ENCODE measurements around the gene C10orf53. TPM values are rescaled to one million over a fixed set of nuclear protein-coding genes. Genes with fewer than 3 reads are reported as not detected.

Gene C10orf53
- polyA plus RNA-seq, 1 of the 3 experiments (the other 2 are of a cell fraction): not detected

GRCh38 chr10:49698679-49699078 is 19.2 kb downstream of the C10orf53 start:
- no peaks in the 10 kb centered on the region for H3K9me2 ChIP-seq
- H3K27me3 ChIP-seq (ENCODE audit: insufficient read depth): no peaks in the 10 kb centered on the region; the same call in 1 of the 2 replicates
- no peaks in the 10 kb centered on the region for H3K9me3 ChIP-seq
- H3K36me3 ChIP-seq (replicated peaks in 1 of 2; ENCODE audit: control insufficient read depth in 1 of 2, insufficient read depth in 2 of 2, low read length in 1 of 2): no peaks in the 10 kb centered on the region
- ChIA-PET CTCF (interaction anchor here (1.1 kb wide), 1 partner anchor 10 kb away, joined by 3 read pairs; no protein-coding TSS in a partner anchor), POLR2A (no interaction called here)
- H3K27ac ChIP-seq (ENCODE audit: low read depth in 2 of 2, low read length in 1 of 2): no peak overlapping the region
- no peak overlapping the region for H3K9ac ChIP-seq
- no peak for TF ChIP-seq GABPA (IDR thresholded peaks at IDR 0.05; ENCODE audit: low read depth)
- no peak for TF ChIP-seq FOXM1 (IDR thresholded peaks at IDR 0.05; ENCODE audit: low read depth)
- no peak for TF ChIP-seq CTCF (IDR thresholded peaks at IDR 0.05)
- no peak for TF ChIP-seq RFX5 (IDR thresholded peaks at IDR 0.05; ENCODE audit: low read length)
- TF ChIP-seq TCF12 (IDR thresholded peaks at IDR 0.05): no peak
- TF ChIP-seq MEF2A (IDR thresholded peaks at IDR 0.05; ENCODE audit: borderline replicate concordance, low read depth): no peak
- TF ChIP-seq IRF3 (IDR thresholded peaks at IDR 0.05; ENCODE audit: low read depth, low read length): no peak
- TF ChIP-seq NRF1 (IDR thresholded peaks at IDR 0.05; ENCODE audit: low read depth, low read length): no peak
- no peaks in the 10 kb centered on the region for H3K79me2 ChIP-seq (ENCODE audit: insufficient read depth)
- H3K4me1 ChIP-seq (ENCODE audit: control insufficient read depth in 1 of 2, insufficient read depth in 2 of 2, low read depth in 1 of 2, low read length in 1 of 2): no peaks in the 10 kb centered on the region
- no peaks in the 10 kb centered on the region for H3F3A ChIP-seq (replicated peaks; ENCODE audit: insufficient read depth)
- no peak for DNase-seq
- H3K4me2 ChIP-seq: no peak overlapping the region
- H4K20me1 ChIP-seq (ENCODE audit: insufficient read depth): no peaks in the 10 kb centered on the region
- H3K4me3 ChIP-seq (ENCODE audit: low read depth in 2 of 2, low read length in 1 of 2): no peak overlapping the region
- H2AFZ ChIP-seq (ENCODE audit: low read depth): no peak overlapping the region
- WGBS (ENCODE audit: low lambda C conversion rate): 71% methylated on average over 7 of the region's 9 CpGs

DNA sequence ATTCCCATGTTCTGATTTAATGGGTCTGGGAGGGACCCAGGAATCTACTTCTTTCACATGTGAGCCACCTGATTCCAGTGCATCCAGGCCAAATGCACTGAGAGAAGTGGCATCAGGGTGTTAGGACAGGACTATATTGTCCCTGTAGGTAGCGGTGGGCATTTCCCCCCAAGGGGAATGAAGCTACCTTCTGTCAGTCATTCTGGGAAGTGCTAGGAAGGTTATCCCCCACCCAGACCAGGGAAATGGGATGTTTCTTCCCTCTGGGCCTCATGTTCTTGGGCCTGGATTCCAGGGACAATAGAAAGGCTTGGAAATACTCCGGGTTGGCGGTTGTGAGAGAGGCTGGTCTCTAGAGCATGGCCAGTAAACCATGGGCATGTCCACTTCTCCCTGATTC is 20.8 kb downstream of the C10orf53 start:
- no peak for DNase-seq
- Histone ChIP-seq H2AFZ (ENCODE audit: low read depth) (no peak overlapping the region), H3K4me1 (ENCODE audit: control insufficient read depth in 1 of 2, insufficient read depth in 2 of 2, low read depth in 1 of 2, low read length in 1 of 2) (no peaks in the 10 kb centered on the region), H3K9me2 (no peaks in the 10 kb centered on the region), H3K4me3 (ENCODE audit: low read depth in 2 of 2, low read length in 1 of 2) (no peak overlapping the region), H3K36me3 (replicated peaks in 1 of 2; ENCODE audit: control insufficient read depth in 1 of 2, insufficient read depth in 2 of 2, low read length in 1 of 2) (no peaks in the 10 kb centered on the region), H3K9ac (no peak overlapping the region), H3K79me2 (ENCODE audit: insufficient read depth) (no peaks in the 10 kb centered on the region), H3K27me3 (ENCODE audit: insufficient read depth) (no peaks in the 10 kb centered on the region; the same call in 1 of the 2 replicates), H3F3A (replicated peaks; ENCODE audit: insufficient read depth) (no peaks in the 10 kb centered on the region), H3K9me3 (no peaks in the 10 kb centered on the region), H4K20me1 (ENCODE audit: insufficient read depth) (no peaks in the 10 kb centered on the region), H3K27ac (ENCODE audit: low read depth in 2 of 2, low read length in 1 of 2) (no peak overlapping the region), H3K4me2 (no peak overlapping the region)
- 58% methylated on average over 3 of the region's 3 CpGs for WGBS (ENCODE audit: low lambda C conversion rate)
- CTCF ChIA-PET: no interaction called here
- TF ChIP-seq, protein P1, sequence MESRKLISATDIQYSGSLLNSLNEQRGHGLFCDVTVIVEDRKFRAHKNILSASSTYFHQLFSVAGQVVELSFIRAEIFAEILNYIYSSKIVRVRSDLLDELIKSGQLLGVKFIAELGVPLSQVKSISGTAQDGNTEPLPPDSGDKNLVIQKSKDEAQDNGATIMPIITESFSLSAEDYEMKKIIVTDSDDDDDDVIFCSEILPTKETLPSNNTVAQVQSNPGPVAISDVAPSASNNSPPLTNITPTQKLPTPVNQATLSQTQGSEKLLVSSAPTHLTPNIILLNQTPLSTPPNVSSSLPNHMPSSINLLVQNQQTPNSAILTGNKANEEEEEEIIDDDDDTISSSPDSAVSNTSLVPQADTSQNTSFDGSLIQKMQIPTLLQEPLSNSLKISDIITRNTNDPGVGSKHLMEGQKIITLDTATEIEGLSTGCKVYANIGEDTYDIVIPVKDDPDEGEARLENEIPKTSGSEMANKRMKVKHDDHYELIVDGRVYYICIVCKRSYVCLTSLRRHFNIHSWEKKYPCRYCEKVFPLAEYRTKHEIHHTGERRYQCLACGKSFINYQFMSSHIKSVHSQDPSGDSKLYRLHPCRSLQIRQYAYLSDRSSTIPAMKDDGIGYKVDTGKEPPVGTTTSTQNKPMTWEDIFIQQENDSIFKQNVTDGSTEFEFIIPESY (IDR thresholded peaks at IDR 0.05; ENCODE audit: borderline replicate concordance, low read depth): no peak
- no peak for TF ChIP-seq SMC3 (IDR thresholded peaks at IDR 0.05; ENCODE audit: low read depth, low read length)
- TF ChIP-seq USF2 (IDR thresholded peaks at IDR 0.05; ENCODE audit: borderline replicate concordance, low read depth, low read length): no peak
- TF ChIP-seq POLR2AphosphoS5 (IDR thresholded peaks at IDR 0.05; ENCODE audit: low read depth, low read length): no peak
- no peak for TF ChIP-seq FOXJ3 (CRISPR knock-in tag; IDR thresholded peaks at IDR 0.05)
- POLR2A ChIA-PET: no interaction called here
